ENCODE measurements around the gene RASIP1.

RASIP1 gene

GRCh38 chr19:48678201-48678600, 62.2 kb downstream of the RASIP1 start:
- in situ Hi-C loops (cut with MboI; ENCODE audit: low sequenced_read_pairs) = no loop called here

- in situ Hi-C loops (cut with MboI; ENCODE audit: low sequenced_read_pairs) = no loop called here
Observed at GRCh38 chr19:48676887-48677286, 63.5 kb downstream of the RASIP1 start.

- in situ Hi-C loops (cut with MboI; ENCODE audit: low sequenced_read_pairs) = no loop called here
Observed at GRCh38 chr19:48676487-48676886, 63.9 kb downstream of the RASIP1 start.

- in situ Hi-C loops (cut with MboI; ENCODE audit: low sequenced_read_pairs) = no loop called here
Observed at GRCh38 chr19:48674921-48675824, 65.2 kb downstream of the RASIP1 start.

- in situ Hi-C loops (cut with MboI; ENCODE audit: low sequenced_read_pairs) = no loop called here
Observed at GRCh38 chr19:48674216-48674809, 66.1 kb downstream of the RASIP1 start.

GRCh38 chr19:48673436-48674100, 66.8 kb downstream of the RASIP1 start:
- in situ Hi-C loops (cut with MboI; ENCODE audit: low sequenced_read_pairs) = no loop called here

- in situ Hi-C loops (cut with MboI; ENCODE audit: low sequenced_read_pairs) = no loop called here
Observed at GRCh38 chr19:48672994-48673393, 67.4 kb downstream of the RASIP1 start, which contains the start of gene NTN5. NTN5 (minus strand) TSS chr19:48673017; CDS start chr19:48670986, 2,031 bp downstream.

GRCh38 chr19:48671446-48671995, 68.9 kb downstream of the RASIP1 start:
- in situ Hi-C loops (cut with MboI; ENCODE audit: low sequenced_read_pairs) = no loop called here

- in situ Hi-C loops (cut with MboI; ENCODE audit: low sequenced_read_pairs) = no loop called here
Observed at GRCh38 chr19:48670699-48671445, 69.5 kb downstream of the RASIP1 start.
